Trophoblast cell (in vitro differentiated cells and primary cell): ENCODE results near the gene TNNT2.

ENCODE experiments used
- DNase-seq, 2 donors: peaks; one replicate each; pipeline ENCODE4 v3.0.0-alpha.2; 2016
- H2AFZ ChIP-seq: 2 replicates; pipeline ENCODE4 v1.6.1; 2013; ENCODE audit warnings: low read length, moderate library complexity, mild to moderate bottlenecking; ENCODE audit not compliant: insufficient read depth, poor library complexity
- H2AK5ac ChIP-seq: 2 replicates; pipeline ENCODE4 v1.6.1; 2013; ENCODE audit warnings: mild to moderate bottlenecking, low read length
- H2BK120ac ChIP-seq: 2 replicates; pipeline ENCODE4 v1.6.1; 2013; ENCODE audit warnings: low read length, mild to moderate bottlenecking, moderate library complexity; ENCODE audit not compliant: insufficient read depth, poor library complexity
- H2BK12ac ChIP-seq: 2 replicates; pipeline ENCODE4 v1.6.1; 2013; ENCODE audit warnings: mild to moderate bottlenecking, low read length, moderate library complexity
- H2BK5ac ChIP-seq: 2 replicates; pipeline ENCODE4 v1.6.1; 2013; ENCODE audit warnings: low read length, low read depth, moderate library complexity, mild to moderate bottlenecking; ENCODE audit not compliant: poor library complexity
- H3K14ac ChIP-seq: 2 replicates; pipeline ENCODE4 v1.6.1; 2013; ENCODE audit warnings: mild to moderate bottlenecking, low read length
- H3K18ac ChIP-seq: 2 replicates; pipeline ENCODE4 v1.6.1; 2013; ENCODE audit warnings: mild to moderate bottlenecking, low read length
- H3K23ac ChIP-seq: 2 replicates; pipeline ENCODE4 v1.6.1; 2013; ENCODE audit warnings: low read length
- H3K27ac ChIP-seq: 2 replicates; pipeline ENCODE4 v1.5.1; 2013; ENCODE audit warnings: low read depth, mild to moderate bottlenecking, inconsistent platforms, low read length, moderate library complexity
- H3K27me3 ChIP-seq: 2 replicates; pipeline ENCODE4 v1.6.1; 2013; ENCODE audit warnings: inconsistent platforms, mild to moderate bottlenecking, low read length, moderate library complexity; ENCODE audit not compliant: insufficient read depth
- H3K36me3 ChIP-seq, 2 experiments: 1 replicate in 1 of 2; 2 replicates in 1 of 2; pipeline ENCODE4 v1.6.1; 2013; ENCODE audit warnings: low read length in 2 of 2, mild to moderate bottlenecking in 2 of 2, moderate library complexity in 1 of 2; ENCODE audit not compliant: insufficient read depth in 2 of 2, control insufficient read depth in 1 of 2
- H3K4ac ChIP-seq: 2 replicates; pipeline ENCODE4 v1.6.1; 2013; ENCODE audit warnings: low read depth, mild to moderate bottlenecking, low read length, moderate library complexity
- H3K4me1 ChIP-seq, 2 experiments: 1 replicate in 1 of 2; 2 replicates in 1 of 2; pipeline ENCODE4 v1.6.1; 2013; ENCODE audit warnings: low read length in 2 of 2, mild to moderate bottlenecking in 2 of 2, moderate library complexity in 1 of 2; ENCODE audit not compliant: insufficient read depth in 2 of 2, control insufficient read depth in 1 of 2
- H3K4me2 ChIP-seq: 2 replicates; pipeline ENCODE4 v1.6.1; 2013; ENCODE audit warnings: inconsistent platforms, mild to moderate bottlenecking, low read length, moderate library complexity
- H3K4me3 ChIP-seq: 2 replicates; pipeline ENCODE4 v1.5.1; 2013; ENCODE audit warnings: mild to moderate bottlenecking, low read depth, low read length, inconsistent platforms
- H3K79me1 ChIP-seq: one replicate; pipeline ENCODE4 v1.6.1; 2013; ENCODE audit warnings: low read length
- H3K79me2 ChIP-seq: 2 replicates; pipeline ENCODE4 v1.6.1; 2013; ENCODE audit warnings: low read length, mild to moderate bottlenecking; ENCODE audit not compliant: control insufficient read depth, insufficient read depth, poor library complexity
- H3K9ac ChIP-seq: 2 replicates; pipeline ENCODE4 v1.6.1; 2013; ENCODE audit warnings: mild to moderate bottlenecking, low read length
- H3K9me3 ChIP-seq: 2 replicates; pipeline ENCODE4 v1.6.1; 2013; ENCODE audit warnings: low read depth, mild to moderate bottlenecking, control low read depth, inconsistent platforms, low read length; ENCODE audit not compliant: insufficient read depth
- H4K12ac ChIP-seq: 2 replicates; pipeline ENCODE4 v1.6.1; 2013; ENCODE audit warnings: low read depth, mild to moderate bottlenecking, low read length, moderate library complexity
- H4K8ac ChIP-seq: 2 replicates; pipeline ENCODE4 v1.6.1; 2013; ENCODE audit warnings: low read depth, mild to moderate bottlenecking, low read length, moderate library complexity
- H4K91ac ChIP-seq: one replicate; pipeline ENCODE4 v1.6.1; 2013; ENCODE audit warnings: low read depth, mild to moderate bottlenecking, low read length, moderate library complexity
- WGBS: extraction: QIAGEN DNeasy Blood & Tissue Kit; methylation state at CpG from one replicate; pipeline ENCODE4 v1.1.7; 2013; ENCODE audit warnings: missing lambda C conversion rate; ENCODE audit not compliant: insufficient read length, insufficient coverage; ENCODE audit errors: extremely low coverage; 5-methylcytosine and 5-hydroxymethylcytosine counted together

TNNT2 gene

GRCh38 chr1:201374364-201374763 lies 3.1 kb downstream of the TNNT2 start:
- Histone ChIP-seq H3K9ac (no peak overlapping the region), H4K12ac (no peak overlapping the region), H4K91ac (no peak overlapping the region), H3K4me1 (peaks cover 23 to 30% of the 10 kb centered on the region in 2 experiments), H3K79me2 (no peaks in the 10 kb centered on the region), H3K14ac (no peak overlapping the region), H3K9me3 (no peaks in the 10 kb centered on the region), H2BK12ac (no peak overlapping the region), H2AFZ (no peak overlapping the region), H3K79me1 (peaks cover 19% of the 10 kb centered on the region), H4K8ac (no peak overlapping the region), H2BK120ac (no peak overlapping the region), H2BK5ac (no peak overlapping the region), H3K23ac (no peak overlapping the region), H3K27me3 (no peaks in the 10 kb centered on the region), H2AK5ac (no peak overlapping the region), H3K27ac (no peak overlapping the region), H3K4ac (no peak overlapping the region), H3K18ac (no peak overlapping the region), H3K36me3 (no peaks in the 10 kb centered on the region), H3K4me3 (no peak overlapping the region), H3K4me2 (no peak overlapping the region)
- no CpG with 5 or more reads among the region's 7 CpGs for WGBS
- DNase-seq, result no peak

- Histone ChIP-seq H4K91ac (no peak overlapping the region), H3K14ac (no peak overlapping the region), H3K27ac (no peak overlapping the region), H2BK120ac (no peak overlapping the region), H3K4me1 (peaks cover 12 to 18% of the 10 kb centered on the region in 2 experiments), H3K79me2 (no peaks in the 10 kb centered on the region), H3K9ac (no peak overlapping the region), H4K8ac (no peak overlapping the region), H3K23ac (no peak overlapping the region), H2AFZ (no peak overlapping the region), H3K4ac (no peak overlapping the region), H2AK5ac (no peak overlapping the region), H3K18ac (no peak overlapping the region), H3K9me3 (no peaks in the 10 kb centered on the region), H3K4me2 (no peak overlapping the region), H4K12ac (no peak overlapping the region), H2BK5ac (no peak overlapping the region), H2BK12ac (no peak overlapping the region), H3K36me3 (no peaks in the 10 kb centered on the region), H3K27me3 (no peaks in the 10 kb centered on the region), H3K4me3 (no peak overlapping the region), H3K79me1 (peaks cover 12% of the 10 kb centered on the region)
- WGBS, result no CpG with 5 or more reads among the region's 6 CpGs
- DNase-seq, result peak; percentile 38 to 59
Observed at GRCh38 chr1:201371792-201372191, 5.7 kb downstream of the TNNT2 start.

- Histone ChIP-seq H3K79me1 (peaks cover 9% of the 10 kb centered on the region), H4K91ac (no peak overlapping the region), H2AFZ (no peak overlapping the region), H3K23ac (no peak overlapping the region), H3K14ac (no peak overlapping the region), H3K4me3 (no peak overlapping the region), H3K9ac (no peak overlapping the region), H3K36me3 (no peaks in the 10 kb centered on the region), H3K4me2 (no peak overlapping the region), H2AK5ac (no peak overlapping the region), H3K79me2 (no peaks in the 10 kb centered on the region), H4K12ac (no peak overlapping the region), H4K8ac (no peak overlapping the region), H2BK12ac (no peak overlapping the region), H2BK120ac (no peak overlapping the region), H2BK5ac (no peak overlapping the region), H3K27ac (no peak overlapping the region), H3K27me3 (no peaks in the 10 kb centered on the region), H3K4ac (no peak overlapping the region), H3K18ac (no peak overlapping the region), H3K9me3 (no peaks in the 10 kb centered on the region), H3K4me1 (peaks cover 10 to 14% of the 10 kb centered on the region in 2 experiments)
- DNase-seq, result no peak
- WGBS, result no CpG with 5 or more reads among the region's 9 CpGs
Observed at GRCh38 chr1:201371276-201371675, 6.2 kb downstream of the TNNT2 start.

- no peak overlapping the region for H2BK120ac ChIP-seq
- no peak overlapping the region for H4K12ac ChIP-seq
- no peak overlapping the region for H3K23ac ChIP-seq
- no peak overlapping the region for H3K4me2 ChIP-seq
- H2BK5ac ChIP-seq, result no peak overlapping the region
- DNase-seq, result no peak
- no peaks in the 10 kb centered on the region for H3K79me2 ChIP-seq
- H4K91ac ChIP-seq, result no peak overlapping the region
- no CpG with 5 or more reads among the region's 3 CpGs for WGBS
- H3K4ac ChIP-seq, result no peak overlapping the region
- H3K4me1 ChIP-seq, result peaks cover 4 to 6% of the 10 kb centered on the region in 2 experiments
- H3K27ac ChIP-seq, result no peak overlapping the region
- no peaks in the 10 kb centered on the region for H3K9me3 ChIP-seq
- no peaks in the 10 kb centered on the region for H3K36me3 ChIP-seq
- peaks cover under 1% of the 10 kb centered on the region for H3K79me1 ChIP-seq
- no peak overlapping the region for H3K4me3 ChIP-seq
- no peak overlapping the region for H3K18ac ChIP-seq
- H3K14ac ChIP-seq, result no peak overlapping the region
- H2AFZ ChIP-seq, result no peak overlapping the region
- no peak overlapping the region for H2BK12ac ChIP-seq
- no peak overlapping the region for H3K9ac ChIP-seq
- H2AK5ac ChIP-seq, result no peak overlapping the region
- H3K27me3 ChIP-seq, result no peaks in the 10 kb centered on the region
- no peak overlapping the region for H4K8ac ChIP-seq
Observed at GRCh38 chr1:201370500-201370899, 7.0 kb downstream of the TNNT2 start.
